Upper lobe of left lung (tissue), 6 donors: Measurements from ENCODE around the gene IRX3. TPM values are rescaled to one million over a fixed set of nuclear protein-coding genes. Genes with fewer than 3 reads are reported as not detected.

Experiments
- ATAC-seq, 2 donors: fragments of 200-7000 bp; cut with Tn5 transposase; one replicate each; pipeline ENCODE4 v1.9.1; 2022; ENCODE audit warnings: mild to moderate bottlenecking in 2 of 2, moderate library complexity in 2 of 2; ENCODE audit not compliant: low FRiP score in 2 of 2
- DNase-seq, 2 donors: peaks; one replicate each; pipeline ENCODE4 v3.0.0-alpha.2; 2019 to 2020
- H3K27ac ChIP-seq, 4 donors: fragments of 200-600 bp; sonication (generic); one replicate each; pipeline ENCODE4 v1.5.1; 2016 to 2019
- H3K27me3 ChIP-seq, 4 donors: fragments of 200-600 bp; sonication (generic); one replicate each; pipeline ENCODE4 v1.5.1; 2017 to 2019
- H3K36me3 ChIP-seq, 4 donors: fragments of 200-600 bp; sonication (generic); one replicate each; pipeline ENCODE4 v1.5.1; 2016 to 2019
- H3K4me1 ChIP-seq, 4 donors: fragments of 200-600 bp; sonication (generic); one replicate each; pipeline ENCODE4 v1.5.1; 2018 to 2019
- H3K4me3 ChIP-seq, 4 donors: fragments of 200-600 bp; sonication (generic); one replicate each; pipeline ENCODE4 v1.5.1; 2017 to 2019; ENCODE audit warnings: mild to moderate bottlenecking in 2 of 4, moderate library complexity in 1 of 4
- H3K9me3 ChIP-seq, 4 donors: fragments of 200-600 bp; sonication (generic); one replicate each; pipeline ENCODE4 v1.5.1; 2018 to 2019
- EP300 ChIP-seq, 4 donors: sonication (generic); formaldehyde crosslinking; IDR thresholded peaks; one replicate each; pipeline ENCODE4 v1.5.1; 2017; ENCODE audit warnings: antibody characterized with exemption in 4 of 4, control low read depth in 2 of 4
- POLR2A ChIP-seq, 4 donors: fragments of 450-650 bp; IDR thresholded peaks; one replicate each; pipeline ENCODE4 v1.5.1; 2016 to 2017; ENCODE audit warnings: antibody characterized with exemption in 4 of 4, mild to moderate bottlenecking in 2 of 4
- POLR2AphosphoS5 ChIP-seq, 2 donors: sonication (generic); formaldehyde crosslinking; IDR thresholded peaks; one replicate each; pipeline ENCODE4 v1.5.1; 2017; ENCODE audit warnings: antibody characterized with exemption in 2 of 2
- WGBS, 2 donors: methylation state at CpG; one replicate each; pipeline ENCODE4 v1.1.5; 2017 to 2018; 5-methylcytosine and 5-hydroxymethylcytosine counted together
- total RNA-seq, 6 donors: library from RNA; depleted of rRNA in 4 of 6; stranded (reverse); fragments of >200 nt in 4 of 6; gene quantifications; one replicate each; pipeline versions ENCODE4 v1.1.0 to v1.2.1, GENCODE V29; 2016 to 2021
- TF ChIP-seq, protein P1 (sequence below), 6 experiments: fragments of 450-650 bp in 4 of 6; fragments of 200-600 bp in 2 of 6; sonication (generic) in 2 of 6; IDR thresholded peaks; one replicate each; pipeline ENCODE4 v1.5.1; 2016 to 2019; ENCODE audit warnings: antibody characterized with exemption in 6 of 6
- donor health status: DM: no; HTN: no; CAD: no; lungs with moderate emphysema.
- donor health status: DM: no; HTN: yes; CAD: no; lungs with severe emphysema.

Gene IRX3
- total RNA-seq, 6 donors from 2014 or later = 50.9 to 157 (median 61.3) TPM

DNA sequence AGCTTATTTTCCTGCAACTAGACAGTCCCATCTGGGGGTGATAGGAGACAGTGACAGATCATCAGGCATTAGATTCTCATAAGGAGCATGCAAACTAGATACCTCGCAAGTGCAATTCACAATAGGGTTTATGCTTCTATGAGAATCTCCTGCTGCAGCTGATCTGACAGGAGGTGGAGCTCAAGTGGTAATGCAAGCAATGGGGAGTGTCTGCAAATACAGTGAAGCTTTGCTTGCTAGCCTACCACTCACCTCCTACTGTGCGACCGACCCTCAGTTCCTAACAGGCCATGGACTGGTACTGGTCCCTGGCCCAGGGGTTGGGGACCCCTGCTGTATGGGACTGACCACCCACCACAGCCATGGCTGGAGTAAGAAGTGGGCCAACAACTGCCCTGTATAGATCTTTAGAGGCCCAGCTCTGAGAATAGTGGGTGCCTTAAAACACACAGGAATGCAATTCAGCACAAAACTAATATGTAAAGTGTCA is 26.0 kb upstream of the IRX3 start:
- H3K4me3 ChIP-seq = no peak overlapping the region
- DNase-seq (no peak), ATAC-seq (peak in 1 of 2 donors; percentile 56)
- no peaks in the 10 kb centered on the region for H3K4me1 ChIP-seq
- H3K9me3 ChIP-seq = no peaks in the 10 kb centered on the region
- H3K27me3 ChIP-seq = no peaks in the 10 kb centered on the region
- no peaks in the 10 kb centered on the region for H3K36me3 ChIP-seq
- no peak for TF ChIP-seq POLR2A (IDR thresholded peaks at IDR 0.05)
- no peak for TF ChIP-seq POLR2AphosphoS5 (IDR thresholded peaks at IDR 0.05)
- TF ChIP-seq, protein P1, sequence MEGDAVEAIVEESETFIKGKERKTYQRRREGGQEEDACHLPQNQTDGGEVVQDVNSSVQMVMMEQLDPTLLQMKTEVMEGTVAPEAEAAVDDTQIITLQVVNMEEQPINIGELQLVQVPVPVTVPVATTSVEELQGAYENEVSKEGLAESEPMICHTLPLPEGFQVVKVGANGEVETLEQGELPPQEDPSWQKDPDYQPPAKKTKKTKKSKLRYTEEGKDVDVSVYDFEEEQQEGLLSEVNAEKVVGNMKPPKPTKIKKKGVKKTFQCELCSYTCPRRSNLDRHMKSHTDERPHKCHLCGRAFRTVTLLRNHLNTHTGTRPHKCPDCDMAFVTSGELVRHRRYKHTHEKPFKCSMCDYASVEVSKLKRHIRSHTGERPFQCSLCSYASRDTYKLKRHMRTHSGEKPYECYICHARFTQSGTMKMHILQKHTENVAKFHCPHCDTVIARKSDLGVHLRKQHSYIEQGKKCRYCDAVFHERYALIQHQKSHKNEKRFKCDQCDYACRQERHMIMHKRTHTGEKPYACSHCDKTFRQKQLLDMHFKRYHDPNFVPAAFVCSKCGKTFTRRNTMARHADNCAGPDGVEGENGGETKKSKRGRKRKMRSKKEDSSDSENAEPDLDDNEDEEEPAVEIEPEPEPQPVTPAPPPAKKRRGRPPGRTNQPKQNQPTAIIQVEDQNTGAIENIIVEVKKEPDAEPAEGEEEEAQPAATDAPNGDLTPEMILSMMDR (IDR thresholded peaks at IDR 0.05) = no peak
- no peak for TF ChIP-seq EP300 (IDR thresholded peaks at IDR 0.05)
- WGBS, 2 donors = 91 to 96% methylated on average over 3 of the region's 3 CpGs
- no peak overlapping the region for H3K27ac ChIP-seq

DNA sequence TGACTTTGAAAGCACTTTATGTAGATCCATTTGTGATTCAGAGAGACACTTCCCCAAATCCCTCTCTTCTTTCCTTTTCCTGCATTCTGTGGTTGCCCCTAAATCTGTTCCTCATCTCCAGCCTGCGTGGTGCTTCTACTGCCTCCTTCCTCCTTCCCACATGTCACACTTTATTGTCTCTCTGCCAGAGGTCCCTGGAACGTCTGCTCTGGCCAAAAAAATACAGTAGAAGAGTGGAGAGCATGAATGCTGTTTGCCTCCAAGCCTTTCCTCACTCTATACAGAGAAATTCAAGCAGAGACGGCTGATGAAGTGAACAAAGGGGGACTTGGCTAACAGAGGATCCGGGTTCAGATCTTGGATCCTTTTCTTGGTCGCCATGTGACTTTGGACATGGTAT is 22.8 kb upstream of the IRX3 start:
- no peaks in the 10 kb centered on the region for H3K27me3 ChIP-seq
- WGBS, 2 donors = 57 to 59% methylated on average over 5 of the region's 5 CpGs
- no peaks in the 10 kb centered on the region for H3K4me1 ChIP-seq
- H3K27ac ChIP-seq = no peak overlapping the region
- no peak overlapping the region for H3K4me3 ChIP-seq
- no peak for ATAC-seq
- H3K9me3 ChIP-seq = no peaks in the 10 kb centered on the region
- no peak for DNase-seq
- TF ChIP-seq, protein P1 (IDR thresholded peaks at IDR 0.05) = no peak
- TF ChIP-seq POLR2A (IDR thresholded peaks at IDR 0.05) = no peak
- TF ChIP-seq EP300 (IDR thresholded peaks at IDR 0.05) = no peak
- no peak for TF ChIP-seq POLR2AphosphoS5 (IDR thresholded peaks at IDR 0.05)
- H3K36me3 ChIP-seq = no peaks in the 10 kb centered on the region

DNA sequence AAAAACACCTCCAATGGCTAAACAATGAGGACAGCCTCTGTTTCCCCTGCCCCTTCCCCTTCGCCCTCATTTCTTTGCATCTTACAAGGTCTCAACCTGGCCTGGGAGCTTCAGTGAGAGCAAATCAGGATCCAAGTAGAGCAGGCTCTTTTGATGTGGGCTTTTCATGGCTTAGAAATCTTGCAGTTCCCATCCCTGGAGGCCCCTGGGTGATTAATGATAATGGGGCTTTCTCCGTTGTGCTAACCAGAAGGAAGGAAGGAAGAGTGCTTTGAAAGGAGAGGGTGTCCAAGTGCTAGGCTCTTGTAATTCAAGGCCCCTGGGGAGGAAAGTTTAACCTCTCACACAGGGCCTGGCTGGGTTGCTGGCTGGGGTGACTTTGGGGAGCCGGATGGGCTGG is 18.5 kb upstream of the IRX3 start:
- Histone ChIP-seq H3K36me3 (no peaks in the 10 kb centered on the region), H3K27me3 (no peaks in the 10 kb centered on the region), H3K27ac (no peak overlapping the region), H3K4me1 (no peaks in the 10 kb centered on the region), H3K4me3 (no peak overlapping the region), H3K9me3 (no peaks in the 10 kb centered on the region)
- TF ChIP-seq POLR2AphosphoS5 (IDR thresholded peaks at IDR 0.05) (no peak), EP300 (IDR thresholded peaks at IDR 0.05) (no peak), POLR2A (IDR thresholded peaks at IDR 0.05) (no peak)
- TF ChIP-seq, protein P1 (IDR thresholded peaks at IDR 0.05) = no peak
- 69% methylated on average over 2 to 3 of the region's 3 CpGs for WGBS, 2 donors
- ATAC-seq (no peak), DNase-seq (no peak)

DNA sequence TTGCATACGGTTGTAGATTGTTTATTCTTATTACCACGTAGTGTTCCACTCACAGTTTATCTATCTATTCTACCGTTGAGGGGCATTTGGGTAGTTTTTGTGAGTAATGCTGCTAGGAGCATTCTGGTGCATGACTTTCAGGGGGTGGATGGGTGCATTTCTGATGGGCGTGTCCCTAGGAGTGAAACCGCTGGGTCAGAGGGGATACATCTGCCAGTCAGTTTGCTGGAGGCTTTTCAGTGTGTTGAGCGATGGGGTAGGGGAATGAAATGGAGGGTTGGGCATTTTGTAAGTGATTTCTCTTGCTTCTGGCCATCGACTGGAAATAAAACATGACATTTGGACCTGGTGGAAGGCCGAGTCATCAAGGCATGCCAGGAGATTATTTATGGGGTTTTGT is 17.0 kb upstream of the IRX3 start:
- H3K9me3 ChIP-seq = no peaks in the 10 kb centered on the region
- no peak for ATAC-seq
- TF ChIP-seq, protein P1 (IDR thresholded peaks at IDR 0.05) = no peak
- TF ChIP-seq EP300 (IDR thresholded peaks at IDR 0.05) (no peak), POLR2A (IDR thresholded peaks at IDR 0.05) (no peak)

DNA sequence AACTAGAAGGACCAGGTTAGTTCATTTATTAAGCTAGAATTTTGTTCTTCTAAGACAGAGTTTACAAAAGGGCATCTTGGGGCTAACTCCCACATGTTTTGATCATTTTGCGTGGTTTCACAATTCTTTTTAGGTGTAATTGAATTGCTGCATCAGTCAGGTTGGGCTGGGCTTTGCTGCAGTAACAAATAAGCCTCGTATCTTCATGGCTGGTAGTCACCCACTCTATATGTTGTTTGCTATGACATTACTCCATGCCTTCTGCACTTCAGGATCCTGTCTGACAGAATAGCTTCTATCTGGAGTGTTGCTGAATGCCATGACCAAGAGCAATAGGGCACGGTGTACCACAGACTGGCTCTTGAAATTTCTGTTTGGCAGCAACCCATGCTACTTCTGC is 10.6 kb upstream of the IRX3 start:
- TF ChIP-seq POLR2AphosphoS5 (IDR thresholded peaks at IDR 0.05) (no peak), EP300 (IDR thresholded peaks at IDR 0.05) (no peak), POLR2A (IDR thresholded peaks at IDR 0.05) (no peak)
- TF ChIP-seq, protein P1 (IDR thresholded peaks at IDR 0.05) = no peak
- Histone ChIP-seq H3K36me3 (no peaks in the 10 kb centered on the region), H3K9me3 (peaks cover 0 to 5% (median 0%) of the 10 kb centered on the region in 4 donors), H3K4me3 (no peak overlapping the region), H3K4me1 (no peaks in the 10 kb centered on the region), H3K27me3 (no peaks in the 10 kb centered on the region), H3K27ac (no peak overlapping the region)
- WGBS, 2 donors = 83 to 88% methylated on average over 3 of the region's 3 CpGs
- no peak for ATAC-seq
- DNase-seq = no peak

More for the DNA sequence above, 17.0 kb upstream of the IRX3 start:
- DNase-seq = no peak
- no peak overlapping the region for H3K27ac ChIP-seq
- H3K4me3 ChIP-seq = no peak overlapping the region
- no peaks in the 10 kb centered on the region for H3K36me3 ChIP-seq
- no peaks in the 10 kb centered on the region for H3K27me3 ChIP-seq
- 73 to 79% methylated on average over 8 of the region's 8 CpGs for WGBS, 2 donors
- H3K4me1 ChIP-seq = no peaks in the 10 kb centered on the region
